CD4-positive, alpha-beta T cell treated with Interleukin-15 for 4 hours (primary cell): Measurements from ENCODE around the gene MYBL2.
A peak's percentile ranks its signal among the peaks of the same experiment; 100 is the strongest.

ENCODE experiments used
- DNase-seq: peaks from one replicate; pipeline ENCODE4 v3.0.0-alpha.2; 2020; ENCODE audit warnings: low spot score

The MYBL2 gene

GRCh38 chr20:43723186-43723585, 56.3 kb downstream of the MYBL2 start:
- no peak for DNase-seq

GRCh38 chr20:43723735-43724134, 56.8 kb downstream of the MYBL2 start:
- DNase-seq: no peak

- no peak for DNase-seq
Observed at GRCh38 chr20:43724383-43724782, 57.5 kb downstream of the MYBL2 start.

- DNase-seq: no peak
Observed at GRCh38 chr20:43725666-43726065, 58.8 kb downstream of the MYBL2 start.

GRCh38 chr20:43726333-43726732, 59.4 kb downstream of the MYBL2 start:
- DNase-seq: no peak

GRCh38 chr20:43726811-43727338, 60.0 kb downstream of the MYBL2 start, which contains the start of gene GTSF1L:
GTSF1L (minus strand) TSS chr20:43727002; CDS start chr20:43726694, 308 bp downstream.
- DNase-seq: no peak

- DNase-seq: peak; percentile 59
Observed at GRCh38 chr20:43727980-43728590, 61.2 kb downstream of the MYBL2 start.

- DNase-seq: no peak
Observed at GRCh38 chr20:43728686-43729255, 61.9 kb downstream of the MYBL2 start.

GRCh38 chr20:43731469-43731868, 64.6 kb downstream of the MYBL2 start:
- no peak for DNase-seq

- no peak for DNase-seq
Observed at GRCh38 chr20:43731927-43732326, 65.0 kb downstream of the MYBL2 start.

- DNase-seq: peak; percentile 27
Observed at GRCh38 chr20:43736588-43737158, 69.8 kb downstream of the MYBL2 start.

- DNase-seq: no peak
Observed at GRCh38 chr20:43737925-43738324, 71.0 kb downstream of the MYBL2 start.

- no peak for DNase-seq
Observed at GRCh38 chr20:43739148-43739749, 72.3 kb downstream of the MYBL2 start.

- no peak for DNase-seq
Observed at GRCh38 chr20:43740642-43741041, 73.7 kb downstream of the MYBL2 start.

GRCh38 chr20:43744151-43744611, 77.3 kb downstream of the MYBL2 start:
- DNase-seq: no peak

- no peak for DNase-seq
Observed at GRCh38 chr20:43744966-43745730, 78.2 kb downstream of the MYBL2 start.

GRCh38 chr20:43746344-43747137, 79.6 kb downstream of the MYBL2 start:
- DNase-seq: no peak

GRCh38 chr20:43748274-43748673, 81.4 kb downstream of the MYBL2 start:
- no peak for DNase-seq

- peak; percentile 78 for DNase-seq
Observed at GRCh38 chr20:43749734-43750294, 82.9 kb downstream of the MYBL2 start.

- DNase-seq: no peak
Observed at GRCh38 chr20:43750774-43751166, 83.9 kb downstream of the MYBL2 start.
